Occipital lobe (tissue), 2 donors: ENCODE data around the gene DUOX1. TPM values are rescaled to one million over a fixed set of nuclear protein-coding genes. Genes with fewer than 3 reads are reported as not detected.

Source experiments
- DNase-seq: peaks from one replicate; lab custom pipeline; 2025; lab: John Stamatoyannopoulos, UW
- total RNA-seq: library from RNA; depleted of rRNA; stranded (reverse); fragments of >200 nt; gene quantifications from one replicate; pipeline ENCODE4 v1.2.3, GENCODE V29; 2014

DUOX1 gene
- total RNA-seq, 1 donor from 2014 or later: not detected

DNA sequence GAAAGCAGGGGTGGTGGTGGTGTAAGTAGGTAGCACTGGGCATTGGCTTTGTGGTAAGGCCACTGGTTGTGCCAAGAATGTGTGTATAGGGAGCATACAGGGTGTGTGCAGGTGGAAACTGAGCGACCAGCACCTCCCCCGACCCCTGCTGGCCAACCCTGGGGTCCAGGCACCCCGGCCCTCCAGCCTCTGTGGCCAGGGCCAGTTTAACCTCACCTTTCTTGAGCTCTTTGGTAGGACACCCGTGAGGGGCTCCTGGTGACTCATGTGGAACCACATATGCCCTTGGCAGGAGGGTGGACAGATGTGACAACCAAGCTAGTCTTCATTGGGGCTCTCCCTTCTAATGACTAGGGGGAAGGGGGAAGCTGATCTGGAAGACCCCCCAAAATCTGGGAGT, 38.5 kb downstream of the DUOX1 start:
- no peak for DNase-seq

DNA sequence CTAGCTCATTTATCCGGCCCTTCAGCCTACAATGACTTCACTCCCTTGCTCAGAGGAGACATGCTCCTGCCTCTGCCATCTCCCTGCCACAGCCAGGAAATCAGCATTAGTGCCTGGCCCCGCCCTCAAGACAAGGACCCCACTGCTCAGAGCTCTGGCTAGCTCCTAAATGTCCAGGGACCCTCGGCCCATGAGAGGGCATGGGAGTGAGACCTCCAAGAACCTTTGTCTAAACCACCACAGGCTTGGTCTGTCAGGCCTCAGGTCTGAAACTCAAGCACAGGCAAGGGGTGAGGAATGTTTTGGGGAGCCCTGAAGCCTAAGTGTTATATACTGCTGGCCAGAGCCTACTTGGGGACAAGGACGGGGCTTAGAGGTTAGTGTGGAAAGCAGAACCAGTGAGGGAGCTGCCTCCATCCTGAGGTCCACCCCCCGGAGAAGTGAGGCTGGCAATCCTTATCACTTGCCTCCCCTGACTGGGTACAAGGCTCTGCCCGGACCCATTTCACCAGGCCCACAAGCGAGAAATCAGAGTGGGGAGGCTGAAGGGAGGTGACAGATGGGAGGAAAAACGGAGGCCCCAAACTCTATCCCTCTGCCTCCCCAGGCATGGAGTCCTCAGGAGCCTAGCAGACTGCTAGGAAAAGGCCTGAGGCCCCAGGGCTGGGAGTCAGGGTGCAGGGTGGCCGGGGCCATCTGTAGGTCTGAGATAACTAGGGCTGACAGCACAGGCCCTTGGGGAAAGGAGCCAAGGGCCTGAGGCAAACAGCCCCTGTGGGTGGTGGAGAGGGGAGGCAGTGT, 39.2 kb downstream of the DUOX1 start:
- DNase-seq: no peak

- no peak for DNase-seq
Measured at GRCh38 chr15:45169608-45170480, 40.0 kb downstream of the DUOX1 start.

DNA sequence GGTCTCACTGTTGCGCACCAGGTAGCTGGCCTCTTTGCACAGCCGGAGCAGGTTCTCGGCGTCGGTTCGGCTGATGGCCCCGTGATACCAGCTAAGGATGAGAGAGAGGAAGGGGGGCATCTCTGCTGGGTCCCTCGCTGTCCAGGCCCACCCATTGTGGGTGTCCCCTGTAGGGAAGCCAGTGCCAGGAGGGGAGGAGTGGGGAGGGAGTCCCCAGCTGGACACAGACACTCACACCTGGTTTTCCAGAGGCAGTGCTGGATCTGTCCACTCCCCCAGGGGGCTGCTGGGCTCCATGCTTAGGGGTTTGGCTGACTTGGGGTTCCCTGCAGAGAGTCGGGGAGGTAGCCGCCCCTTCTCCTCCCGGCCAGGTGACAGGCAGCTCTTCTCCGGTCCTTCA, 42.1 kb downstream of the DUOX1 start:
- no peak for DNase-seq

DNA sequence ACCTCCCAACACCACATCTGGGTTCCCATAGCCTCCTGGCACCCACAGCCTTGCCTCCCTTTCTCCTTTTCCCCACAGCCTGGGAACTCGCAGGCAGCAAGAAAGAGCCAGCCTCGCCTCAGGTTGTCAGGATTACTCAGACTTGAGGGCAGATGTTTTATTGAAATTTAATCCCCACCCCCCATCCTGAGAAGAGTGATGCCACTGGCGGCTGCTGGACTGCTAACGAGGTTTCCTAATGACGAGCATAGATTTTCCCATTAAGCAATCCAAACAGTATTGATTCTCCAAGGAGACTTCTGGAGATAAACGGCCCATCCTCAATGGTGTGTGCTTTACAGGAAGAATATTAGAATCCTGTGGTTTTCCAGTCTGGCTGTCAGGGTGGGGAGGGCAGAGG, 44.3 kb downstream of the DUOX1 start:
- DNase-seq: no peak

DNA sequence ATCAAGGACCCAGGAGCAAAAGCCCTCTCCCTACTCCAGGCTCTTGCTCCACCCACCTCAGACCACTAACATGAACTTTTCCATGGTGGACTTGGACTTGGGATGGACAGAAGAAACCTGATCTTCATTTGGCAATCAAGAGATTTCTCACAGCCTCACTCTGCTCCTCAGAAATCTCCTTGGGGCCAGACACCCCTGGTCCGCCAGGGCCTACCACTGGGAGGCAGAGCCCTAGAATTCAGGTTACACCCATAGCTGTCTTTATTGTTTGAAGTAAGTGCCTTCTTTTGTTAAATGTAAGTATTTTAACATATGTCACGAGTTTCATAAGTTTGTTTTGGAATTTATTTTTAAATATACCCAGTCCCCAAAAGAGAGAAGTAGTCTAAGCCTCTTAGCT, 44.8 kb downstream of the DUOX1 start:
- DNase-seq: no peak

GRCh38 chr15:45177285-45177684, 47.5 kb downstream of the DUOX1 start:
- DNase-seq: no peak

DNA sequence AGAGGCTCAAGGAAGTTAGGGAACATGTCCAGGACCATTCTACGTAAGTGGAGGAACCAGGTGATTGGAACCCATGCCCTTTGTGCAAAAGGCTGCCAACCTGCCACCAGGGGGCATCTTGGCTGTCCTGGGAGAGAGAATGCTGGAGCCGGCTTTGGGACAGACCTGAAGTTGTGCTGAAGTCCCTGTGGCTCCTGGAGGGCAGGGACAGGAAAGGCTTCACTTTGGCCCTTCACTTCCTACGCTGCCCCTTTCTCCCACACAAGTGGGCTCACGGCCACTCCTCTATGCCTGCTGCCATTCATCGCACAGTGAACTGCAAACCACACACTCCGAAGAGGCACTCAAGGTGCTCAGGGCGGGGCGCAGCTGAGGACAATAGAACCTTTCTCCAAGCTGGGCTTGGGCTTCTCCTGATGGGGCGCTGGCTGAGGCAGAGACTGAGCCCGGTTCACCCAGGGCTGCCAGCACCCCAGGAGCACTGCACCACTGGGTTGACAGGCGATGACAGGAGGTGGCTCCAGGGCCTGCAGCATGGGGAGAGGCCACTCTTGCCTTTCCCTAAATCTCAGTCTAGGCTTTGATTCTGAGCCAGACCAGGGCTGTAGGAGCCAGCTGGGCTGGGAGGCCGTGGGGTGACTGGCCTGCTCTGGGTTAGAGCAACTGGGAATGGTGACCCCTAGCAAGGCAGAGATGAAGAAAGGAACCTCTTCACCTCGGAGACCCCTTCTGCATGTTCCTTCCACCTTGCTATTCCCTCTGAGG, 49.6 kb downstream of the DUOX1 start:
- DNase-seq: no peak

- DNase-seq: no peak
Measured at GRCh38 chr15:45180201-45180600, 50.4 kb downstream of the DUOX1 start.

- no peak for DNase-seq
Measured at GRCh38 chr15:45180648-45181436, 51.0 kb downstream of the DUOX1 start.

GRCh38 chr15:45181491-45182285, 51.9 kb downstream of the DUOX1 start:
- DNase-seq: no peak

DNA sequence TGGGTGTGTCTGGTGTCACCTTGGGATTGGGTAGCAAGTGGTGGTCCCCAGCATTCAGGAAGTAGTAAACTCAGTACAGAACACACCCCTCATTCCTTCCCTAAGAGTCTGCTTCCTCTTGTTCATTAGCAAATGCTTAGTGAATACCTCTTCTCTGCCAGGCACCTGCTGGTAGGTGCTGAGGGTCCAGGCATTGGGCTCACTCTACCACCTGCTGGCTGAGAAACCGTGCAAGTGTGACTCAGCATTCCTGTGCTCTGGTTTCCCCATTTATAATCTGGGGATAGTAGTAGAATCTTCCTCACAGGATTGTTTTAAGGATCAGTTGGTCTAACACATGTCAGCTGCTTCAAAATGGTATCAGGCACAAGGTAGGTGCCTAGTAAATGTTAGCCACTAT, 53.2 kb downstream of the DUOX1 start:
- DNase-seq: no peak

DNA sequence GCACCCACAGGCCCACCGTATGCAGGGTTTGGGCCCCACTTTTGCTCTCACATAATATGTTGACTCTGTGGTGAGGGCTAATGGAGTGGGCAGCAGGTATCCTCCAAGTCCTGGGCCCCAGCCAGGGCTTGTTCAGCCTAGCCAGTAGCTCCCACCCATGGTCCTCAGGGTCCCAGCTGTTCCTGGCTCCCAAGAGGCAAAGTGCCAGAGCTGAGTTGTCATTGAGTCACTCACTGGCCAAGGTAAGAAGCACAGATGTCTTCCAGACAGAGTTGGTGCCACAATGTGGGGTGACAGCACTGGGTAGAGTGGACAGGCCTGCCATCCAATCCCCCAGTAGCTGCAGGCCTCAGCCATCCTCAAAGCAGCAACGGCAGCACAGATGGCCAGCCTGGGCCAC, 53.7 kb downstream of the DUOX1 start:
- DNase-seq: no peak

DNA sequence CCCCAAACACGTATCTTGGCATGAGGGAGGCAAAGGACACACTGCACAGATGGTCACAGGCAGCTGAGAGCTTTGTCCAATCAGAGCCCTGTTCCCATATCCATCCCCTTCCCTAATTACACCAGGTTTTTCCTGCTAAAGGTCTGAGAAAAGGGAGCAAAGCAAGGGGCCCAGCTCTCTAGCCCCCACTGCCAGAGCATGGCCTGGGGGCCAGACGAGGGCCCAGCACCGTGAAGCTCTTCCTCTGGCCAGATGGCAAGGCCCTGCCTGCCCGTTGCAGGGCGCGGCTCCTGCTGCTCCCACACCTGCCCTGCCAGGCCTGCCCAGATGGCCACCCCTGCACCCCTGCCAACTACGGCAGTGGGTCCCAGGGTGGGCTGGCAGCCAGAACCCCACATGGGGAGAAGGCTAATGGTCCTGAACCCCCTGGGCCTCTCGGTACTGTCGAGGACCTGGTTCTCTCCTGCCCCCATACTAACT, 54.8 kb downstream of the DUOX1 start:
- no peak for DNase-seq

GRCh38 chr15:45185069-45185779, 55.4 kb downstream of the DUOX1 start:
- DNase-seq: no peak

- DNase-seq: no peak
Measured at GRCh38 chr15:45185903-45186770, 56.3 kb downstream of the DUOX1 start.

DNA sequence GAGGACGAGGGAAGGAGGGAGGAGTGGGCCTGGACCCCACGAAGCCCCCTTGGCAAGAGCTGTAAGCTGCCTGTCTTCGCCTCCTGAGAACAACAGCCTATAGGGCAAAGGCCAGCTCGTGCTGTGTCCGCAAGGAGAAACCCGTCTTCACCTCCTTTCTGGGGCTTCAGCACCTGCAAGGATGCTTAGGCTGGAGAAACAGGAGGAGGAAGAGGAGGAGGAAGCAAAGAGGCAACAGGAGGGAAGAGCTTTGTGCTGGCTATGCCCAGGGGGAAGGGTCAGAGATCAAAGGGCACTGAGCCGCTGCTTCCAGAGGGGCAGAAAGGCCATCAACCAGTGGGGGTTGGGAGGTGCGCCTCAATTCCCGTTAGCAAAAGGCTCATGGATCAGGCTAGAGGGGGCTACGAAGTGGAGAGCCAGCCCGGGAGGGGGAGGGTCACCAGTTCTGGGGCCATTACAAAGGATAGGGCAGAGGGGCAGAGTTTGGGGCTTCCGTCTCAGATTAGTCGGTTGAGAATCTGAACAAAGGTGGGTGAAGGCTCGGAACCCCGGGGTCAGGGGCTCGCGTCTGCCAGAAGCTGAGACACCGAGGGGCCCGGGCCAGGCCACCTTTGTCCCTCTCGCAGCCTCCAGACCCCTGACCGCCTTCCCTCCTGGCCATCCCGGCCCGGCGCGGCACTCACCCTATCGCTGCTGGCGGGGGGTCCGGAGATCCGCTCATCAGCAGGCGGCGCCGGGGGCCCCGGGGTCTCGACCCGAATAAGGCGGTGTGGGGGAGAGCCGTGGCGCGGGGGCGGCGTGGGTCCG, 57.2 kb downstream of the DUOX1 start:
- no peak for DNase-seq

GRCh38 chr15:45187578-45187893, 57.7 kb downstream of the DUOX1 start:
- DNase-seq: no peak
